Activated naive CD4-positive, alpha-beta T cell treated with anti-CD3 and anti-CD28 coated beads, Interleukin-2, amount 50 U/mL, for 16 hours (primary cell): ENCODE measurements around the gene ABCA8.

Experiments used
- DNase-seq: peaks from one replicate; pipeline ENCODE4 v3.0.0-alpha.2; 2020

The ABCA8 gene

GRCh38 chr17:68821860-68822696 is 133.1 kb downstream of the ABCA8 start:
- DNase-seq, result no peak

GRCh38 chr17:68820825-68821481 is 134.2 kb downstream of the ABCA8 start:
- DNase-seq, result no peak

GRCh38 chr17:68820476-68820824 is 134.7 kb downstream of the ABCA8 start:
- no peak for DNase-seq

GRCh38 chr17:68819465-68819864 is 135.7 kb downstream of the ABCA8 start:
- no peak for DNase-seq
